Smooth muscle cell of the umbilical artery (primary cell): ENCODE data around the gene RRP15. TPM values are rescaled to one million over a fixed set of nuclear protein-coding genes. Genes with fewer than 3 reads are reported as not detected.

Source experiments
- total RNA-seq: library from RNA; depleted of rRNA; stranded (reverse); fragments of >200 nt; gene quantifications from 2 replicates; pipeline ENCODE4 v1.2.3, GENCODE V29; 2014

The RRP15 gene, protein sequence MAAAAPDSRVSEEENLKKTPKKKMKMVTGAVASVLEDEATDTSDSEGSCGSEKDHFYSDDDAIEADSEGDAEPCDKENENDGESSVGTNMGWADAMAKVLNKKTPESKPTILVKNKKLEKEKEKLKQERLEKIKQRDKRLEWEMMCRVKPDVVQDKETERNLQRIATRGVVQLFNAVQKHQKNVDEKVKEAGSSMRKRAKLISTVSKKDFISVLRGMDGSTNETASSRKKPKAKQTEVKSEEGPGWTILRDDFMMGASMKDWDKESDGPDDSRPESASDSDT
- 7.1 and 16.9 TPM in 2 replicates for total RNA-seq

DNA sequence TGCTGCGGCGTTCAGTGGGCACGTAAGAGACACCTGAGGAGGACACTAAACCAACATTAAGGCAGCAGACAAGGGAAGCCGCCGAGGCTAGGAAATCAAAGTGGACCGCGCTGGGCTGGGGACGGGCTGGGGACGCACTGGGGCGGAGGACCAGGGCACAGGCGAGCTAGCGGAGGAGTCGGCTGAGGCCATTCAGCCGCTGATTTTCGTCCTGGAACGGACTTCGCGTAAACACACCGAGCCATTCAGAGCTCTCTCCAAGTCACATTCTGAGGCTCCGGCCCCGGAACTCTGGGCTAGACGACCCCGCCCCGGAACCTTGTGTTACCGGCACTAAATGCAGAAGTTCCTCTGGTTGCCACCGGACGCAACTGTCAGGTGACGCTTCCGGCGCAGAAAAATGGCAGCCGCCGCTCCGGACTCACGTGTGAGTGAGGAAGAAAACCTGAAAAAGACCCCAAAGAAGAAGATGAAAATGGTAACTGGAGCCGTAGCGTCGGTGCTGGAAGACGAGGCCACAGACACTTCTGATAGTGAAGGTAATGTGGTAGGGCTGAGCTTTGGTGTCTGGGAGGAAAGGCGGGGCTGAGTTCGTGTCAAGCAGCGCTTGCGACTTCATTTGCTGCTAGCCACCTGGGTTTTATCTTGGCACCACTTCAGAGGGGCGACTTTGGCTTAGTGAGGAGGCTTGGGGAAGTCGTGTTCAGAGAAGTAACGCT, at the start of gene RRP15:
Gene RRP15 (plus strand): TSS at position 377 of the 719 bp plus-strand sequence. CDS start 24 bp downstream, at position 401.

DNA sequence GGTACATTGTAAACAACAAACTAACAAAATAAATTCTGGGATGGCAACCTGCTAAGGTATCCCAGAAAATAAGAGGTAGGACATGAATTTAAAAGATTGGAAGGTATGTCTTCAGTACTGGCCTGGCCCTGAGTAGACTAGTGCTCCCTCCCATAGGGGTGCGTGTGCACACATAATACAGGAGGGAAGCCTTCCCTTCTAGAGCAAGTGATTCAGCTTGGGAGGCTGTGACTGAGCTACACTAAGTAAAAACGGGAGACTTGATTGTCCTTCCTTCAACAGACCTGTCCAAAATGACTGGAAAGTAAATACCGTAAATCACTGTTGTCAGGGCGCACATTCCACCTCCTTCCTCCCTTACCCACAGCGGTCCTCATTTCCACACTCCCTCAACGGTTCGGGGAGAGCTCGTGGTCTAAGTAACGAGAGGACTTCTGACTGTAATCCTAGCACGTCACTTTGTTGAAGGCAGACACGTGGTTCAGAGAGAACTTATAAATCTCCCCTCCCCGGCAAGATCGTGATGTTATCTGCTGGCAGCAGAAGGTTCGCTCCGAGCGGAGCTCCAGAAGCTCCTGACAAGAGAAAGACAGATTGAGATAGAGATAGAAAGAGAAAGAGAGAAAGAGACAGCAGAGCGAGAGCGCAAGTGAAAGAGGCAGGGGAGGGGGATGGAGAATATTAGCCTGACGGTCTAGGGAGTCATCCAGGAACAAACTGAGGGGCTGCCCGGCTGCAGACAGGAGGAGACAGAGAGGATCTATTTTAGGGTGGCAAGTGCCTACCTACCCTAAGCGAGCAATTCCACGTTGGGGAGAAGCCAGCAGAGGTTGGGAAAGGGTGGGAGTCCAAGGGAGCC, 60.0 kb downstream of the RRP15 start, which contains the start of gene TGFB2:
Gene TGFB2 (plus strand): TSS at position 523 of the 859 bp plus-strand sequence. CDS start 1,366 bp downstream, outside the sequence.

Other genes starting within 250 kb of the RRP15 start
- 9.5 and 36.2 TPM in 2 replicates for gene TGFB2, start 60.0 kb downstream of the RRP15 start, total RNA-seq